HCT116 (cell line): ENCODE results near the gene INPPL1. TPM values are rescaled to one million over a fixed set of nuclear protein-coding genes. Genes with fewer than 3 reads are reported as not detected.

Experiments
- ATAC-seq: fragments of 200-7000 bp; cut with Tn5 transposase; 2 replicates; pipeline ENCODE4 v1.9.1; 2020; ENCODE audit warnings: mild to moderate bottlenecking, moderate library complexity
- BruUV-seq: library from RNA; stranded (reverse); fragments of 400-500 nt; replicated peaks from 2 replicates; lab custom pipeline; 2021; lab: Mats Ljungman, UMichigan
- CTCF ChIA-PET: fragments of 300-600 bp; sonication (Branson Sonifier 250); formaldehyde crosslinking; loops from one replicate; lab custom pipeline; 2021; ENCODE audit warnings: antibody characterized with exemption; lab: Charles Lee
- POLR2A ChIA-PET: fragments of 300-600, 350-600 bp; sonication (Branson Sonifier 250); formaldehyde crosslinking; loops from one replicate; lab custom pipeline; 2021; ENCODE audit warnings: antibody characterized with exemption; lab: Charles Lee
- RAD21 ChIA-PET, 2 experiments: fragments of 300-600 bp; sonication (Branson Sonifier 250); formaldehyde crosslinking; loops; one replicate each; lab custom pipeline; 2023; ENCODE audit warnings: low total read pairs in 2 of 2; ENCODE audit not compliant: uncharacterized antibody in 2 of 2, unreplicated experiment in 2 of 2, low non-redundant PET in 1 of 2; lab: Charles Lee
- DNase-seq: peaks from one replicate; pipeline ENCODE4 v3.0.0-alpha.2; 2010; ENCODE audit warnings: low read depth, low spot score
- H2AFZ ChIP-seq: fragments of 200-600 bp; shearing (Covaris generic), sonication (generic); 2 replicates; pipeline ENCODE4 v1.6.1; 2017; ENCODE audit warnings: low read depth, mixed run types, mixed read lengths, antibody characterized with exemption, low read length; ENCODE audit not compliant: poor library complexity, severe bottlenecking
- H3K27ac ChIP-seq: 2 replicates; pipeline ENCODE4 v1.5.1; 2012; ENCODE audit warnings: low read depth, low read length
- H3K27me3 ChIP-seq: fragments of 200-600 bp; sonication (generic); 2 replicates; pipeline ENCODE4 v1.6.1; 2016; ENCODE audit warnings: mixed run types, low read length, mixed read lengths; ENCODE audit not compliant: insufficient read depth
- H3K36me3 ChIP-seq, 2 experiments: fragments of 200-500 bp in 1 of 2; fragments of 200-600 bp in 1 of 2; sonication (Bioruptor generic) in 1 of 2; sonication (generic) in 1 of 2; 2 replicates each; pipeline versions ENCODE4 v1.5.1 to v1.6.1; 2014 to 2016; ENCODE audit warnings: low read length in 2 of 2, inconsistent platforms in 1 of 2, mixed read lengths in 1 of 2, mixed run types in 1 of 2; ENCODE audit not compliant: insufficient read depth in 2 of 2, control insufficient read depth in 1 of 2
- H3K4me1 ChIP-seq, 2 experiments: fragments of 200-600 bp in 1 of 2; sonication (generic) in 1 of 2; 2 replicates each; pipeline versions ENCODE4 v1.5.1 to v1.6.1; 2012 to 2017; ENCODE audit warnings: low read length in 2 of 2, inconsistent platforms in 1 of 2, mild to moderate bottlenecking in 1 of 2, mixed read lengths in 1 of 2, mixed run types in 1 of 2, moderate library complexity in 1 of 2; ENCODE audit not compliant: insufficient read depth in 2 of 2, control insufficient read depth in 1 of 2
- H3K4me2 ChIP-seq: fragments of 200-600 bp; sonication (generic); 2 replicates; pipeline ENCODE4 v1.6.1; 2017; ENCODE audit warnings: mixed run types, low read length, mixed read lengths
- H3K4me3 ChIP-seq, 2 experiments: fragments of 200-600 bp in 1 of 2; sonication (generic) in 1 of 2; replicated peaks in 1 of 2; 2 replicates each; pipeline ENCODE4 v1.5.1; 2011 to 2016; ENCODE audit warnings: low read length in 2 of 2, control low read depth in 1 of 2, low read depth in 1 of 2, mild to moderate bottlenecking in 1 of 2, mixed read lengths in 1 of 2, mixed run types in 1 of 2
- H3K79me2 ChIP-seq: fragments of 200-600 bp; sonication (generic); 2 replicates; pipeline ENCODE4 v1.6.1; 2017; ENCODE audit warnings: mild to moderate bottlenecking, mixed run types, low read length, moderate library complexity, mixed read lengths; ENCODE audit not compliant: insufficient read depth
- H3K9ac ChIP-seq: fragments of 200-600 bp; sonication (generic); 2 replicates; pipeline ENCODE4 v1.6.1; 2016; ENCODE audit warnings: low read length, mixed read lengths
- H3K9me2 ChIP-seq: fragments of 200-600 bp; sonication (generic), shearing (Covaris generic); 2 replicates; pipeline ENCODE4 v1.6.1; 2017; ENCODE audit warnings: mixed run types, mild to moderate bottlenecking, moderate library complexity; ENCODE audit not compliant: insufficient read depth
- H3K9me3 ChIP-seq, 2 experiments: fragments of 200-500 bp in 1 of 2; fragments of 200-600 bp in 1 of 2; sonication (Bioruptor generic) in 1 of 2; sonication (generic) in 1 of 2; 2 replicates each; pipeline ENCODE4 v1.6.1; 2014 to 2017; ENCODE audit warnings: low read length in 2 of 2, mixed read lengths in 2 of 2, inconsistent platforms in 1 of 2, low read depth in 1 of 2, mild to moderate bottlenecking in 1 of 2, mixed run types in 1 of 2, moderate library complexity in 1 of 2; ENCODE audit not compliant: control insufficient read depth in 1 of 2, insufficient read depth in 1 of 2
- H4K20me1 ChIP-seq: fragments of 200-600 bp; sonication (generic), shearing (Covaris generic); 2 replicates; pipeline ENCODE4 v1.6.1; 2017; ENCODE audit warnings: mixed run types, mild to moderate bottlenecking, moderate library complexity; ENCODE audit not compliant: insufficient read depth
- ATF3 ChIP-seq: IDR thresholded peaks from 2 replicates; pipeline ENCODE4 v1.6.1; 2012
- CEBPB ChIP-seq: IDR thresholded peaks from 2 replicates; pipeline ENCODE4 v1.6.1; 2012; ENCODE audit warnings: low read depth
- ELF1 ChIP-seq: IDR thresholded peaks from 2 replicates; pipeline ENCODE4 v1.6.1; 2012; ENCODE audit warnings: low read depth, borderline replicate concordance
- EZH2 ChIP-seq: fragments of 200-600 bp; sonication (generic); IDR thresholded peaks from 2 replicates; pipeline ENCODE4 v1.6.1; 2017; ENCODE audit warnings: antibody characterized with exemption, mixed run types
- MAX ChIP-seq: IDR thresholded peaks from 2 replicates; pipeline ENCODE4 v1.6.1; 2012
- POLR2A ChIP-seq: IDR thresholded peaks from 2 replicates; pipeline ENCODE4 v1.7.0; 2011; ENCODE audit warnings: borderline replicate concordance; ENCODE audit not compliant: insufficient read depth, insufficient read length; ENCODE audit errors: extremely low read depth
- POLR2AphosphoS5 ChIP-seq: IDR thresholded peaks from 2 replicates; pipeline ENCODE4 v1.6.1; 2011; ENCODE audit warnings: mild to moderate bottlenecking, low read depth, low read length, moderate library complexity
- RAD21 ChIP-seq: IDR thresholded peaks from 2 replicates; pipeline ENCODE4 v1.6.1; 2012; ENCODE audit warnings: low read depth, mild to moderate bottlenecking
- SIN3A ChIP-seq: IDR thresholded peaks from 2 replicates; pipeline ENCODE4 v1.6.1; 2012; ENCODE audit warnings: low read depth
- SP1 ChIP-seq: IDR thresholded peaks from 2 replicates; pipeline ENCODE4 v1.6.1; 2012; ENCODE audit warnings: low read depth
- TCF7L2 ChIP-seq: IDR thresholded peaks from 2 replicates; pipeline ENCODE4 v1.7.0; 2011; ENCODE audit warnings: borderline replicate concordance, inconsistent platforms; ENCODE audit not compliant: insufficient read depth, insufficient read length; ENCODE audit errors: extremely low read depth
- YY1 ChIP-seq: IDR thresholded peaks from 2 replicates; pipeline ENCODE4 v1.6.1; 2011; ENCODE audit warnings: low read length, low read depth, moderate library complexity, mild to moderate bottlenecking; ENCODE audit not compliant: insufficient replicate concordance; ENCODE audit errors: extremely low read depth
- ZBTB33 ChIP-seq: IDR thresholded peaks from 2 replicates; pipeline ENCODE4 v1.6.1; 2011; ENCODE audit warnings: mild to moderate bottlenecking, low read length, moderate library complexity; ENCODE audit not compliant: insufficient replicate concordance; ENCODE audit errors: extremely low read depth
- ZFX ChIP-seq: fragments of 450-650 bp; IDR thresholded peaks from 2 replicates; pipeline ENCODE4 v1.6.1; 2017
- ZNF274 ChIP-seq: fragments of 200-500 bp; sonication (Bioruptor generic); IDR thresholded peaks from 2 replicates; pipeline ENCODE4 v1.6.1; 2014; ENCODE audit warnings: mild to moderate bottlenecking, low read depth, low read length, inconsistent platforms
- intact Hi-C: fragments of 100-400 bp; cut with micrococcal nuclease; formaldehyde crosslinking; loops from 2 replicates; pipeline ENCODE4 v1.10.0; 2022
- total RNA-seq: library from RNA; stranded (reverse); gene quantifications from one replicate; pipeline ENCODE4 v1.2.1, GENCODE V29; 2021; ENCODE audit not compliant: unreplicated experiment

INPPL1 gene
- total RNA-seq, 1 experiment from 2014 or later: 132 TPM

DNA sequence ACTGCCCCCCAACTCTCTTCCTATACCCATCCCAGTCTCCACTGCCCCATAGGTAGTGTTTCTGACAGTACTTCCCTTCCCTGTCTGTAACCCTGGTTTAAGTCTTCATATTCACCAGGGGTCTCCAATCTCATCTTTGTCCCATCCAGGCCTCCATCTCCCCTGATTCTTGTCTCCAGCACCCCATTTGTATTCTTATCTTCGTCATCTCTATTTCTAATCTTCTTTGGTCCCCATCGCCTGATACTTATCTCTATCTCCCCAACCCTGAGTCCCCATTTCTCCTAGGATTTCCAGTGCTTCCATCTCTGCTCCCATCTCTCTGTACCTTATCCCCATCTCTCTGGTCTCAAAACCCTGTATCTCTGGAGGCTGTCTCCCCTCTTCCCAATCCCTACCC is 17.6 kb downstream of the INPPL1 start (continued):
- TF ChIP-seq ZNF274: no peak

DNA sequence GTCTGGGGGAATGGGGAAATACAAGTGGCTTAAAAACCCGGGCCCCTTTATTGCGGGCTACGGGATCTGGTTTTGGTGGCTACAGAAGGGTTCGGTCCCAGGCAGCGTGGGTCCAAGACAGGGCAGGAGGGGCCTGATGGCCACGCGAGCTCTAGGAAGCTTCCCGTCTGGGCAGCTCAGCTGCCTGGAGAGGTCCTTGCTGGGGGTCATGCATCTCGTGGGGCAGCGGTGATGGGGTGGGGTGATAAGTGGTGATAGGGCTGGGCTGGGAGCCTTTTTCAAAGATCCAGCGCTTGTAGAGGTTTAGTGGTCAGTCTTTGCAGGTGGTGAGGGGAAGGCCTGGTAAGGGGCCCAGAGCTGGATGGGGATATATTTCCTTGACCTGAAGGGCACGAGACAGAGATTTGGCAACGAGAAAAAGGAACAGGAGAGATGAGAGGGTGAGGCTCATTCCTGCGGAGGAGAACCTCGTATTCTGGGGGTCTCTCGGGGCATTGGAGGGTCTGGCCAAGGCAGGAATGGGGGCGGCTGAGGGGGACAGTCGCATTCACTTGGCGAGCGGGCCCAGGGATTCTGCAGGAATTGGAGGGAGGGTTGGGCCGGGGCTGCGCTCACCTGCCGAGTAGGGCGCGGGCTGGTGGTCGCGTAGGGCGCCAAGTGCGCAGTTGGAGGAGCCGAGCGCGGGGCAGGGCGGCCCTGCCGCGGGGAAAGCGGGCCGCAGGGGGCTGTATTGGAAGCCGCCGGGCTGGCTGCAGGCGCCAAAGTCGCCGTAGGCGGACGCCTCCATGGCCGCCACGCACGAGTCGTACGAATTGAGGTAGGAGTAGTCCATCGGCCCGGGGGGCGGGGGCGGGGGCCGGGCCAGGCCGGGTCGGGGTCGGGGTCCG is 18.8 kb downstream of the INPPL1 start:
- ChIA-PET POLR2A (no interaction called here), RAD21 (no interaction called here), CTCF (no interaction called here)
- no peak overlapping the region for H2AFZ ChIP-seq
- H4K20me1 ChIP-seq: no peaks in the 10 kb centered on the region
- no peaks in the 10 kb centered on the region; a peak in 1 of 4 replicates for H3K4me1 ChIP-seq
- no peak overlapping the region for H3K27ac ChIP-seq
- intact Hi-C loops: no loop called here
- H3K9ac ChIP-seq: no peak overlapping the region
- no TSS peak for BruUV-seq
- no peaks in the 10 kb centered on the region for H3K9me3 ChIP-seq
- TF ChIP-seq ZFX: no peak
- TF ChIP-seq EZH2: no peak
- TF ChIP-seq ZBTB33: no peak
- TF ChIP-seq TCF7L2: no peak
- no peak for TF ChIP-seq CEBPB
- TF ChIP-seq ATF3: no peak
- TF ChIP-seq ELF1: no peak
- TF ChIP-seq POLR2AphosphoS5: no peak
- TF ChIP-seq SP1: no peak
- no peak for TF ChIP-seq YY1
- no peak for TF ChIP-seq MAX
- TF ChIP-seq SIN3A: no peak
- TF ChIP-seq RAD21: no peak
- no peak for TF ChIP-seq POLR2A
- ATAC-seq (no peak), DNase-seq (no peak)
- H3K4me3 ChIP-seq: no peak overlapping the region
- no peaks in the 10 kb centered on the region for H3K9me2 ChIP-seq
- no peaks in the 10 kb centered on the region for H3K79me2 ChIP-seq
- no peaks in the 10 kb centered on the region for H3K27me3 ChIP-seq
- no peak overlapping the region for H3K4me2 ChIP-seq
- no peaks in the 10 kb centered on the region for H3K36me3 ChIP-seq
